Activated B cell treated with CpG ODN at 0.5 μM for 24 hours (primary cell): ENCODE data around the gene SRP72. TPM values are rescaled to one million over a fixed set of nuclear protein-coding genes. Genes with fewer than 3 reads are reported as not detected.

ENCODE experiments used
- ATAC-seq: fragments of 200-7000 bp; cut with Tn5 transposase; one replicate; pipeline ENCODE4 v1.10.0; 2021; ENCODE audit warnings: low read depth, mild to moderate bottlenecking, moderate library complexity
- CTCF ChIA-PET: fragments of 350-600 bp; sonication (Branson Sonifier 250); formaldehyde crosslinking; loops from one replicate; lab custom pipeline; 2021; ENCODE audit warnings: antibody characterized with exemption; lab: Charles Lee
- POLR2A ChIA-PET: fragments of 350-600 bp; sonication (Branson Sonifier 250); formaldehyde crosslinking; loops from one replicate; lab custom pipeline; 2021; ENCODE audit warnings: antibody characterized with exemption; lab: Charles Lee
- DNase-seq: peaks from one replicate; pipeline ENCODE4 v3.0.0; 2022
- H3K27ac Mint-ChIP-seq: one replicate; pipeline ENCODE4 v1.8.0; 2020; ENCODE audit warnings: mixed read lengths
- H3K27me3 Mint-ChIP-seq: one replicate; pipeline ENCODE4 v1.8.0; 2021; ENCODE audit warnings: mixed read lengths
- H3K36me3 Mint-ChIP-seq: one replicate; pipeline ENCODE4 v1.8.0; 2021; ENCODE audit warnings: low read depth, mixed read lengths
- H3K4me1 Mint-ChIP-seq: one replicate; pipeline ENCODE4 v1.8.0; 2021; ENCODE audit warnings: mixed read lengths
- H3K4me3 Mint-ChIP-seq: one replicate; pipeline ENCODE4 v1.8.0; 2020; ENCODE audit warnings: mild to moderate bottlenecking, mixed read lengths
- H3K9me3 Mint-ChIP-seq: one replicate; pipeline ENCODE4 v1.8.0; 2020; ENCODE audit warnings: mixed read lengths
- CTCF ChIP-seq: fragments of 200-600 bp; IDR thresholded peaks from one replicate; pipeline ENCODE4 v1.8.0; 2022; ENCODE audit warnings: antibody characterized with exemption, mild to moderate bottlenecking
- intact Hi-C: fragments of 100-400 bp; cut with micrococcal nuclease; formaldehyde crosslinking; loops from one replicate; pipeline ENCODE4 v1.15.1; 2024
- total RNA-seq: library from RNA; stranded (reverse); gene quantifications from 2 replicates; pipeline ENCODE4 v1.2.3, GENCODE V29; 2022

Gene SRP72
- total RNA-seq, 1 donor from 2014 or later, result 139 TPM

DNA sequence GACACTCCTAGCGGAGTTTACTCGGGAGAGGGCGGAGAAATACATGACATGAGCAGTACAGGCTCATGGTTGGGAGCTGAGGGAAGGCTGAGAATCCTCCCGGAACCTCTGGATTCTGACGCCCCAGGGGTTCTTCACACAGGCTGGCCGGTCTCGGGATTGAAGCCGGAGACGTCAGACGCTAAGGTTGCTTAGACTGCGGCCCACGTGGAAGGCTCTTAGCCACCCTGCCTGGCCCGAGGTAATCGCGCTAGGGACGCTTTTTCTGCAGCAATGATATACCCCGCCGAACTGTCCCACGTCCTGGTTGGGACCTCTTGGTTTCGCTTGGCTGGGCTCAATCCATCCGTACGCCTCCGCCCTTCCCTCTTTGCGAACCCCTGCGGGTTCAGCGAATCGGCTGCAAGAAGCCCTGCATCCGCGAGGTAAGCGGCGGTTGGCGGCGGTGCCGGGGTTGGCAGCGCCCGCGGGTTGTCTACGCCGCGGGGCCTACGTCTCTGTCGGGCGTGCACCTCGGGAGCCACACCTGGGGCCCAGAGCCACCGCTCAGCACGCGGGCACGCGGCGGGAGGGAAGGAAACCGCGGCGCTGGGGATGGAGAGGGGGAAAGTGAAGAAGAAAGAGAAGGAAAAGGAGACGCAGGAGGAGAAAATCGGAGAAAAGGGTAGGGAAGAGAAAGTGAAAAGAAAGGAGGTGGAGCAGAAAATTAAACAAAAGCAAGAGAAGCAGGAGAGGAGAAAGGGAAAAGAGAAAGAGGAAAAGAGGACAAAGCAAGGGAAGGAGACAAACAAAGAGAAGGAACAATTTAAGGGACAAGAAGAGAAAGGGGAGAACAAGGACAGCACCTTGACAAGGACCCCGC lies 38.1 kb downstream of the SRP72 start, which contains the start of gene ARL9:
TSS of gene ARL9 (plus strand) at position 523 of the 862 bp plus-strand sequence. CDS start at position 595, 72 bp downstream.
- Mint-ChIP-seq H3K36me3 (peaks cover 21% of the 10 kb centered on the region), H3K4me1 (peaks cover 19% of the 10 kb centered on the region), H3K4me3 (peak within 1 kb of the TSS; percentile 88), H3K9me3 (no peaks in the 10 kb centered on the region), H3K27ac (peak within 1 kb of the TSS; percentile 50), H3K27me3 (peaks cover 2% of the 10 kb centered on the region)
- ATAC-seq (peak; percentile 86), DNase-seq (peak; percentile 52)
- TF ChIP-seq CTCF, result no peak
- intact Hi-C loops, result loop anchor here (1.0 to 5.0 kb wide), 4 partner anchors 39 to 331 kb away; partner anchors contain the start of gene SRP72
- CTCF ChIA-PET, result interaction anchor here (0.7 kb wide), 1 partner anchor 658 kb away, joined by 3 read pairs; no protein-coding TSS in a partner anchor
- POLR2A ChIA-PET, result no interaction called here

- no peak overlapping the region for H3K4me3 Mint-ChIP-seq
- H3K27ac Mint-ChIP-seq, result no peak overlapping the region
- DNase-seq (no peak), ATAC-seq (no peak)
- ChIA-PET POLR2A (no interaction called here), CTCF (interaction anchor here (1.1 kb wide), 1 partner anchor 325 kb away, joined by 3 read pairs; no protein-coding TSS in a partner anchor)
- no peaks in the 10 kb centered on the region for H3K36me3 Mint-ChIP-seq
- H3K27me3 Mint-ChIP-seq, result peaks cover 6% of the 10 kb centered on the region
- H3K9me3 Mint-ChIP-seq, result no peaks in the 10 kb centered on the region
- peaks cover 7% of the 10 kb centered on the region for H3K4me1 Mint-ChIP-seq
- TF ChIP-seq CTCF, result no peak
- intact Hi-C loops, result no loop called here
Measured at GRCh38 chr4:56511098-56511497, 43.7 kb downstream of the SRP72 start.

DNA sequence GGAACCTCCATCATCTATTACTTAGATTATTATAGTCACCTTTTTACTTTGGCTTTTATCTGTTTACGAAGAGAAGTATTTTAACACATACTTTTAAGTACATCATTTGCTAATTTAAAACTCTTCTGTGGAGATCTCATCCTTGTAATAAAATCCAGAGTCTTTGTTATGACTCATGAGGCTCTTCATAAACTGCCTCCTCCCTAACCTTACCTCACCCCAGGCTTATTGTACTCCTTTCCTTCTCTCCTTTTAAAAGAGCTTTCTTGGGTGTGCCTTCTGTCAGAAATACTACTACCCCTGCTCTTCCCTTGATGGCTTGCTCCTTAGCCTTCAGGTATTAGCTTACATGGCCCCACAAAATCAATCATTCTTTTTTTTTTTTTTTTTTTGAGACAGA lies 44.7 kb downstream of the SRP72 start:
- TF ChIP-seq CTCF, result no peak
- H3K9me3 Mint-ChIP-seq, result no peaks in the 10 kb centered on the region
- H3K4me1 Mint-ChIP-seq, result no peaks in the 10 kb centered on the region
- peaks cover 6% of the 10 kb centered on the region for H3K27me3 Mint-ChIP-seq
- POLR2A ChIA-PET, result interaction anchor here (0.7 kb wide), 1 partner anchor 360 kb away, joined by 4 read pairs; no protein-coding TSS in a partner anchor
- no peak overlapping the region for H3K4me3 Mint-ChIP-seq
- no peak overlapping the region for H3K27ac Mint-ChIP-seq
- DNase-seq (no peak), ATAC-seq (no peak)
- CTCF ChIA-PET, result no interaction called here
- no peaks in the 10 kb centered on the region for H3K36me3 Mint-ChIP-seq
- intact Hi-C loops, result no loop called here

GRCh38 chr4:56513517-56513916 lies 46.1 kb downstream of the SRP72 start:
- Mint-ChIP-seq H3K36me3 (no peaks in the 10 kb centered on the region), H3K4me1 (no peaks in the 10 kb centered on the region), H3K9me3 (no peaks in the 10 kb centered on the region), H3K4me3 (no peak overlapping the region), H3K27ac (no peak overlapping the region), H3K27me3 (peaks cover 5% of the 10 kb centered on the region)
- ChIA-PET CTCF (no interaction called here), POLR2A (no interaction called here)
- intact Hi-C loops, result no loop called here
- DNase-seq, result no peak
- ATAC-seq, result no peak
- TF ChIP-seq CTCF, result no peak
